ENCODE data around the gene PYGO1.
"Not testable (repeated sequence)": the region's sequence is repeated elsewhere in the genome, so short reads cannot be mapped to it uniquely, and the experiment has no call there.

PYGO1 gene

DNA sequence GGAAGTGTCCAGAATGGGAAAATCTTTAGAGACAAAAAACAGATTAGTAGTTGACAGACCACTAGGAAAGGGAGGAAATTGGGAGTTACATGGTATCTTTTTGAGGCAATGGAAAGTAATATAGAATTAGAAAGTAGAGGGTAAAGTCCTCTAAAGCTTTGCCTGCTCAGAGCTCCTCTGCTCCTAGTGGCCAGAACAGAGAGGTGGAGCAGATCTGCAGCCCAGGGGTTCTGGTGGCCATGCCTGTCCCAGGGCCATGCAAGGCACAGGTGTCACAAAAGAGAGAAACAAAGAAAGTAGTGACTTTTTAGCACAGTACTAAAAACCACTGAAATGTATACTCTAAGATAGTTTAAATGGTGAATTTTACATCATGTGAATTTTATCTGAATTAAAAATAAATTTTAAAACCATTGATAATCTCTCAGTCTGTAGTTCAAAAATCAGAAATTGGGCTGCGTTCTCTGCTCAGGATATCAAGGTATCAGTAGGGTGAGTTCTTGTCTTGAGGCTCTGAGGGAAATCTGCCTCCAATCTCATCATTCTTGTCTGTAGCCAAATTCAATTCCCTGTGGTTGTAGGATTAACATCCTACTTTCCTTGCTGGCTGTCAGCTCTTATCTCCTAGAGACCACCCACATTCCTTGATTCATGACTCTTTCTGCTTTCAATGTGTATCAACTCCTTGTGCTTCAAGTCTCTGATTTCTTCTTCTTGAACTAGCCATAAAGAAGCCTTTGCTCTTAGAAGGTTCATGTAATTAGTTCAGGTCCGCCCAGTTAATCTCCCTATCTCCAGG is 23.6 kb downstream of the PYGO1 start:
- DNase-seq (ENCODE audit: low read depth) = no peak

DNA sequence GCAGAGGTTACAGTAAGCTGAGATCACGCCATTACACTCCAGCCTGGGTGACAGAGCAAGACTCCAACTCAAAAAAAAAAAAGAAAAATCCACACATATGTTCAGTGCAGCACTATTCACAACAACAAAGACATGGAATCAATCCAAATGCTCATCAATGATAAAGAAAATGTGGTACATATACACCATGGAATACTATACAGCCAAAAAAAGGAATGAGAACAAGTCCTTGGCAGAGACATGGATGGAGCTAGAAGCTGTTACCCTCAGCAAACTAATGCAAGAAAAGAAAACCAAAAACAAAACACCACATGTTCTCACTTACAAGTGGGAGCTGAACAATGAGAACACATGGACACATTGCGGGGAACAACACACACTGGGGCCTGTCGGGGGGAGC is 25.5 kb downstream of the PYGO1 start:
- no peak for DNase-seq (ENCODE audit: low read depth)

DNA sequence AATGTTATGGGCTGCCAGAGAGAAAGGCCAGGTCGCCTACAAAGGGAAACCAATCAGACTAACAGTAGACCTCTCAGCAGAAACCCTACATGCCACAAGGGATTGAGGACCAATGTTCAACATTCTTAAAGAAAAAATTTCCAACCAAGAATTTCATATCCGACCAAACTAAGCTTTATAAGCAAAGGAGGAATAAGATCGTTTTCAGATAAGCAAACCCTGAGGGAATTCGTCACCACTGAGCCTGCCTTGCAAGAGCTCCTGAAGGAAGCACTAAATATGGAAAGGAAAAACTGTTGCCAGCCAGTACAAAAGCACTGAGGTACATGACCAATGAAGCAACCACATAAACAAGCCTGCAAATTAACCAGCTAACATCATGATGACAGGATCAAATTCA is 33.1 kb downstream of the PYGO1 start:
- no peak for DNase-seq (ENCODE audit: low read depth)

DNA sequence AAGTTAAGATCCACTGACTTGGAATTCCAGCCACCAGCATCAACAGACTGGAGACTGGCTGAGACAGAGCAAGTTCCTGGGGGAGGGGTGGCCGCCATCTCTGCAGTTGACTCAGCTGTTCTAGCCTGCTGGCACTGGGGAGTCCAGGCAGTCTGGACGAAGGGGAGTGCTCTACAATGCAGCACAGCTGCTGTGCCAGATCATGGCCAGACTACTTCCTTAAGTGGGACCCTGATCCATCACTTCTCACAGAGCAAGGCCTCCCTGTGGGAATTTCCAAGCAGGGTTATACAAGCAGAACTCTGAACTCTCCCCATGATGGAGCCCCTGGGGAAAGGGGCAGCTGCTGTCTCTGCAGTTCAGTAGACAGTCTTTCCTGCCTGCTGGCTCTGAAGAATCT is 35.2 kb downstream of the PYGO1 start:
- DNase-seq (ENCODE audit: low read depth) = no peak

DNA sequence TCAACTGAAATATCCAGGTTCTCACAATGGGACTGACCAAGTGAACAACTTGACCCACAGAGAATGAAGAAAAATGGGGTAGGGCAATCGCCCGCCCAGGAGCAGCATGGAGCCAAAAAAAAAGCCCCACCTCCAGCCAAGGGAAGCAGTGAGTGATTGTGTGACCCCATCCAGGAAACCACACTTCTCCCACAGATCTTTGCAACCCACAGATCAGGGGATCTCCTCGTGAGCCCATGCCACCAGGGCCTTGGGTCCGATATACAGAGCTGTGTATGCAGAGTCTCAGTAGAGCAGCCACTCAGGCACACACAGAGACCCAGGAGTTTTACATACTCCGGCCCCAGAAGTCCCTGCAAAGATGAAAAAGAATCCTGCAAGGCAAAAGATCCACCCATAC is 35.7 kb downstream of the PYGO1 start:
- DNase-seq (ENCODE audit: low read depth) = no peak

DNA sequence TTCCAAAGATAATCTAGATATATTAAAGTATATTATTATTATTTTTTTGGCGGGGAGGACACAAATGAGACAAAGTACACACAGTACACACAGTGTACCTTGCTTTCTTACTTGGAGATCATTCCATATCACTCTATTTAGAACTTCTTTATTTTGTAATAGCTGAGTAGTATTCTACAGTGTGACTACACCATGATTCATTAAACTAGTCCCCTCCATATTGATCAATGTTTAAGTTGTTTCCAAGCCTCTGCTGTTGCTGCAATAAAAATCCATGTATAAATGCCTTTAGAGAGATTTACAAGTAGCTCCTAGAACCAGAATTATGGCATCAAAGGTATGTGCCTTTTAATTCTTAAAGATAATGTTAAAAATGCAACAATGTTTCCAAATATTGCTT is 38.8 kb downstream of the PYGO1 start:
- no peak for DNase-seq (ENCODE audit: low read depth)

DNA sequence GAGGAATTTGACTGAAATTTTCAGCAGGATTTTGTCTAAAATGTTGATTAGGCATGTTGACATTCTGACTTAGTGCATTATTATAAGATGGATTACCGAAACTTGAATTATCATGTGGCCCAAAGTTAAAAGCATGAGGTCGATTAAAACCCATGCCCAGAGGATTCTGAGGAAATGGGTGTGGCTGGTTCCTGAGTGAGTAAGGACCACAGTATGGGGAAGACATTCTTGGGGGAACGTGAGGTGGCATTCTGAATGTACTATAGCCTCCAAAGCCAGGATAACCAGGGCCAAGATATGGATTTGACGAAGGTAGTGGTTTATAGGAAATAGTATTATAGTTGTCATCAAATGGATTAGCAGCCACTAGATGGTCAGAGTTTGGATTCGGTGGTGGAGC is 41.4 kb downstream of the PYGO1 start:
- DNase-seq (ENCODE audit: low read depth) = no peak

DNA sequence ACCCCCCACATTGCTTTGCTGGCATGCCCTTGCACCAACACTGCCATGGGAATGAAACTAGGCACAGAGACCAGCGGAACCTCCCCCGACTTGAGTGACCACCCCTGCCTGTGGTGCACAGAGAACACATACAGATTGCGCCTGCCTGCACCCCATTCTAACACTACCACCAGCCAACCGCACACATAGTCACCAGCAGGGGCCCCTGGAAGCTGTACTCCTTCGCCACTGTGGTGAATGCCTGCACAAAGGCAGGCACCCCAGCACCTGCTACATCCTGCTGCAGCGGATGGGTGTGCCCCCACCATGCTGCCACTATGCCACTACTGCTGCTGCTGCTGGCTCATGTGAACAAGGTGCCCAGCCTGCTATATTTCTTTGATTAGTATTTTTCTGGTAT is 52.7 kb downstream of the PYGO1 start:
- DNase-seq (ENCODE audit: low read depth) = no peak

DNA sequence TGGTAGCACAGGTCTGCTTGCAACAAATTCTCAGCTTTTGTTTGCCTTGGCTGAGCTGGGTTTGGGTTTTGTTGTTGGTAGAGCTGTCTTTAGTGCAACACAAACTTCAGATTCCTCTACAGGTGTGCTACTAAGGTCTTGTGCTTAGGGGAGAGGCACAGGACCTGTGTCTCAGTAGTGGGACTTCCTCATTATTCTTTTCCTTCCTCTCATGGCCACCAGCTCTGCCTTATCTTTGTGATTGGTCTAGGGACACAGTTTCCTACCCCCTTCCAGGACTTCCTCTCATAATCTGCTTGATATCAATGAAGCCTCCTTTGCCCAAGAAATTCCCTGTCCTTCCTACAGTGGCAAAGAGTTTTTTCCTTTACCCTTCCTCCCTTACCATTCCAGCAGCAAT is 55.2 kb downstream of the PYGO1 start:
- DNase-seq (ENCODE audit: low read depth) = no peak

DNA sequence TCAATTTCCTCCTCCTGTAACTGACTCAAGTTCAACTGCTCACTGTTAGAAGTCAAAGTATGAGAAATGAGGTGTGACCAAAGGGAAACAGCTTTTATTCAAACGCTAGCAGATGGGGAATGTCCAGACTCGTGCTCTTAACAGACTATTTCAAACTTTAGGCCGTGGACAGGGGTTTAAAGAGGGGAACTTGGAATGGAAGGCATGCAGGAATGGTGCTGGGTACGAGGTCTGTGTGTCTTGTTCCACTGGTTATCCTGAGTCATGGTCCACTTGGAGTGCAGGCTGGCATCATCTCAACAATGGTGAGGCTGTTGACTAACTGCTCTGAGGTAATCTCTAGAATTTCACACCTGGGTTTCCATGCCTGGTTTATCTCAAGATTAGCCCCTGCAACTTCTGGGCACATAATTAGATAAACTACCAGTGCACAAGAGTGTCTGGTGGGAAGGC is 57.3 kb downstream of the PYGO1 start:
- no peak for DNase-seq (ENCODE audit: low read depth)

DNA sequence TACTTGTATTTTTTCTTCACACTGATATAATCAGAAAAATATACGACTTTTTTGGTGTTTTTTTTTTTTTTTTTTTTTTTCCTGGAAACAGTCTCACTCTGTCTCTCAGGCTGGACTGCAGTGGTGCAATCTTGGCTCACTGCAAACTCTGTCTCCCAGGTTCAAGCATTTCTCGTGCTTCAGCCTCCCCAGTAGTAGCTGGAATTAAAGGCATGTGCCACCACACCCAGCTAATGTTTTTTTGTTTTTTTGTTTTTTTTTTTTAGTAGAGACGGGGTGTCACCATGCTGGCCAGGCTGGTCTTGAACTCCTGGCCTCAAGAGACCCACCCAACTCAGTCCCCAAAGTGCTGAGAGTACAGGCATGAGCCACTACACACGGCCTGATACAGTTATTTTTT is 59.3 kb downstream of the PYGO1 start:
- DNase-seq (ENCODE audit: low read depth) = no peak

DNA sequence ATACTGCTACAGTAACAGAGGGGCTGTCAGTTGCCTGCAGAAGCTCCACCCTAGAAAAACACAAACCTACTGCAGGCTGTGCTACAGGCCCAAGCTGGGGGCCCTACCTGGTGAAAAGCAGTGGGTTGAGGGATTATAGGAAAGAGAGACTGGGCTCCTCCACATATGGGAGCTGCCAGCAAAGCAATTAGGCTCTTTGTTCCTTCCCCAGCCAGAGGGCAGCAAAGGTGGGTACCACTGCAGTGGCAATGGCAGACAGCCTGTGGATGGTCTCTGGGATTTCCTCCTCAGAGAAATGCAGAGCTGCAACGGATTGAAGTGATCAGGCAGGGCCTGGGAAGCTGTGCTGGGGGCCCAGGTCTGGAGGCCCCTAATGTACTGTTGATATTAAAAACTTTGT is 61.0 kb downstream of the PYGO1 start:
- DNase-seq (ENCODE audit: low read depth) = no peak

DNA sequence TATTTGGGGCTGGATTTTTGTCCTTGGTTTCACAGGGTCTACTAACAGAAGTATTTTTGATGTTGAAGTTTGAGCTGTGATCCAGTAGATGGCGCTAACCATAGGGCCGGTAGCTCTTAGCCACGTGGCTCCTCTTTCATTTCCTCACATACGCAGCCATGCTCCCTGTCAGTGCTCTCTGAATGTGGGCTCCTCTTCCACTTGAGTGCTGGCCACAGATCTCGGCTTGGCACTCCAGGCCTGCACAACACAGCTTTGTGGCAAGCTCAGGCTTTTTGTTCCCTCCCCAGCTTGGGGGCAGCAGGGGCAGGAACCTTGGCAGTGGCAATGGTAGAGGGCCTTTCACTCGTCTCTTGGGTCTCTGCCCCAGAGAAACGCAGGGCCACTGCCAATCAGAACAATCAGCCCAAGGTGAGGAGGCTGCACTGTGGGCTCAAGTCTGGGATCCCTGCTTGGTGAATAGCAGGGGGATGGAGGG is 61.5 kb downstream of the PYGO1 start:
- DNase-seq (ENCODE audit: low read depth) = no peak

DNA sequence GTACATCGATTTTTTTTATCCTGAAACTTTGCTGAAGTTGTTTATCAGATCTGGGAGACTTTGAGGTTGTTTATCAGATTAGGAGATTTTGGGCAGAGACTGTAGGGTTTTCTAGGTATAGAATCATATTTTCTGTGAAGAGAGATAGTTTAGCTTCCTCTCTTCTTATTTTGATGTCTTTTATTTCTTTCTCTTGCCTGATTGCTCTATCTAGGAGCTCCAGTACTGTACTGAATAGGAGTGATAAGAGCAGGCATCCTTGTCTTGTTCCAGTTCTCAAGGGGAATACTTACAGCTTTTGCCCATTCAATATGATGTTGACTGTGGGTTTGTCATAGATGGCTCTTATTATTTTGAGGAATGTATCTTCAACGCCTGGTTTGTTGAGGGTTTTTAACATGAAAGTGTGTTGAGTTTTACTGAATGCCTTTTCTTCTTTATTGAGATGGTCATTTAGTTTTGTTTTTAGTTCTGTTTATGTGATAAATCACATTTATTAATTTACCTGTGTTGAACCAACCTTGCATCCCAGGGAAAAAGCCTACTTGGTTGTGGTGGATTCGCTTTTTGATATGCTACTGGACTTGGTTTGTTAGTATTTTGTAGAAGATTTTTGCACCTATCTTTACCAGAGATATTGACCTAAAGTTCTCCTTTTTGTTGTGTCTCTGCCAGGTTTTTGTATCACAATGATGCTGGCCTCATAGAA is 65.2 kb downstream of the PYGO1 start:
- DNase-seq (ENCODE audit: low read depth) = no peak

DNA sequence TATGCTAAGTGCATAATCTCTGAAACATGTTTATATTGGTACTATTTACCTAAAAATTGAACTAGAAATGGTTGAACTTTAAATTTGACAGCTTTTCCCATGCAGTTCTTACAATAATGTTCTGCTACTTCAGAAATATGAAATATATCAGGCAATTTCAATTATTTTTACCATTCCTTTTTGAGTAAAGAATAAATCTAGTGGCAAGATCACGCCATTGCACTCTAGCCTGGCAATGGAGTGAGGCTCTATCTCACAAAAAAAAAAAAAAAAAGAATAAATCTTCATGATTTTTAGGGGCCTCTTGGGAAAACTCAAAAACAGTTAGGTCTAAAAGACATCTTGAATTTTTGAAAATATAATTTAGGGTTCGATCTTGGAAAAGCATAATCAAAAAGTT is 69.5 kb downstream of the PYGO1 start:
- no peak for DNase-seq (ENCODE audit: low read depth)

DNA sequence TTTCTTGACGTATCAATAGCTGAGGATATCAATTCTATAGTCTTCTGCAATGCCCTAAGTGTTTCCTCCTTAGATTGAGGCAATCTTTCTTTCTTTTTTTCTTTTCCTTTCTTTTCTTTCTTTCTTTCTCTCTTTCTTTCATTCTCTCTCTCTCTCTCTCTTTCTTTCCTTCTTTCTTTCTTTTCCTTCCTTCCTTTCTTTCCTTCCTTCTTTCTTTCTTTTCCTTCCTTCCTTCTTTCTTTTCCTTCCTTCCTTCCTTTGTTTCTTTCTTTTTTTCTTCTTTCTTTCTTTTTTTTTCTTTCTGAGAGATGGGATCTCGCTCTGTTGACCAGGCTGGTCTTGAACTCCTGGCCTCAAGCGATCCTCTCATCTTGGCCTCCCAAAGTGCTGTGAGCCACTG is 70.1 kb downstream of the PYGO1 start:
- no peak for DNase-seq (ENCODE audit: low read depth)

DNA sequence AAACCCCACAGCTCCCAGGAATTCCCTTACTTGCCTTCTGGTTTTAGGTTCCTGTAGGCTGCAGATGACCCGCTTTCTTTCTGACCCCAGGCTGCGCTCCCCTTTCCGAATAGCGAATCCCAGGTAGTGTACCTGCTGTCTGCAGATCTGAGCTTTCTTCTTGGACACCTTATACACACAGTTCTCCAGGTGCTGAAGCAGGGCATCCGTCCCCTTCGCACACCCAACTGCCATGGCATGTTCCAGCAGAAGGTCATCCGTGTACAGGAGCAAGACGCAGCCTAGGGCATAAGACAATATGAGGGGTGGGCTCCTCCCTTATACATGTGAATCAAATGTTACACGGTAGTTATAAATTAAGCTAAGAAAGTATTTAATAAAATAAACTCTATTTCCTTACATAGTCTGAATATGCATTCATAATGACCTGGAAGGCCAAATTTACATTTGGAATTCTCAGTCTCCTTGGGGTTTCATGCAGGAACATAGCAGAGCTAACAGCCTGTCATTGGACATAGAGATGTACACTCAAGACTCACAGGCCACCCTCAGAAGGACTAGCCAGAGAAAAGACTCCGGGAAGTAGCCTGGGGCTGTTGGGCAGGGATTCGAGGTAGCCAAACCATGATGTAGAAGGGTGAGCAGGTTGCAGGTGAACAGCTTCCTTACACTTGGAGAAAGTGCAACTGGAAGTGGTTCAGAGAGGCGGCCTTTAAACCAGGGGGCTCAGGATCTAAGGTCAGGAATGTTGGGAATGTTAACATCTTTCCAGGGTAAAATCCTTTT is 72.0 kb downstream of the PYGO1 start:
- no peak for DNase-seq (ENCODE audit: low read depth)

DNA sequence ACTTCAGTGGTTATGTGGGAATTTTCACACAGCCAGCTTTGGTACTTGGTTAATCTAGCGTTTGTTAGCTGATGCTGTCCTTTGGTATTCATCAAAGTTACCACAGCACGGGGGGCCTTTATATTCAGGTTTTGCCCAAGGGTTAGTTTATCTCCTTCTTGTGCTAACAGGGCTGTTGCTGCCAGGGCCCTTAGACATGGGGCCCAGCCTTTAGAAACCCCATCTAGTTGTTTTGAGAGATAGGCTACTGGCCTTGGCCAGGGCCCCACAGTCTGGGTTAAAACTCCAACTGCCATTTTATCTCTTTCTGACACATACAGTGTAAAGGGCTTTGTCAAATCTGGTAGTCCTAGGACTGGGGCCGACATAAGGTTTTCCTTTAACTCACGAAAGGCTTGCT is 72.7 kb downstream of the PYGO1 start:
- DNase-seq (ENCODE audit: low read depth) = no peak

DNA sequence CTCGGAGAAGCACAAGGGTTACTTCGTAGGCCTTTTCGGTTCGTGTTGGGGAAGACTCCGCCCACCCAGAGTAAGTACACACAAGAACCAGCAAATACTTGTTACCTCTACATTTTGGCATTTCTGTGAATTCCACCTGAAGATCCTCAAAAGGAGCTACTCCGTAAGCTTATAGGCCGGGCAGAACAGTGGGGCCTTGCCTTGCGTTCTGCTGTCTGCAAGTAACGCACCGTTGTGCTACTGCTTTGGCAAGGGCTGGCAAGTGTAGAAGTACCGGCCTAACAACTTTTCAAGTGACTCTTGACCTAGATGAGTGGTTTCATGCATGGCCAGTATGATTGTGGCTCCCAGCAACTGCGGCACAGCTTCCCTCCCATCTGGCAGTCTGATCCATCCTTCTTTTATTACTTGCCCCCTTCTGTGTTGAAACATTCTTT is 73.7 kb downstream of the PYGO1 start:
- DNase-seq (ENCODE audit: low read depth) = no peak

DNA sequence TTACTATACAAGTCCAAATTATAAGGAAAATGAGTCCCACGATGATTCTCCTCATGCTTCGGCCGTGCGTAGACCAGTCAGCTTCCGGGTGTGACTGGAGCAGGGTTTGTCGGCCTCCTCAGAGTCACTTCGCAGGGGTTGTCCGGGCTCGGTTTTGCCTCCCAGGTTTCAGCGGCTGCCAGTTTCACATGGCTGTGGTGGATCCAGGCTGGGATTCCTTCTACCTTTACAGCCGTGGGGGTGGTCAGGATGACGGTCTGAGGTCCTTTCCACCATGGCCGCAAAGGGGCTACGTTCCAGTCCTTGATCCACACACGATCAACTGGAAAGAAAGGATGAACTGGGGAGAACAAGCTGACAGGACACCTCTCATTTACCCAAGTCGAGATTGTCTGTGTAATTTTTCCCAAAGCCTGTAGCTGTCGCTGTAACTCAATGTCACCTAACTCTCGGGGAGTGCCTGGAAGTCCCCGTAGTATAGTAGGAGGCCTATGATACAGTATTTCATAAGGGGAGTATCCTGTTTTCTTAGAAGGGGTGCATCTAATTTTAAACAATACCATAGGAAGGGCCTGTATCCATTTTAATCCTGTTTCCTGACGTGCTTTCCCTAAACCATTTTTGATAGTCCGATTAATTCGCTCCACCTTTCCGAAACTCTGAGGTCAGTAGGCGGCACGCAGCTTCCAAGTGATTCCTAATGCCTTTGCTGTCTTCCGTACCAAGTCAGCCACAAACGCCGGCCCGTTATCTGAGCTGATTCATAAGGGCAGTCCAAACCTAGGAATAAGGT is 74.3 kb downstream of the PYGO1 start:
- DNase-seq (ENCODE audit: low read depth) = not testable (repeated sequence)

DNA sequence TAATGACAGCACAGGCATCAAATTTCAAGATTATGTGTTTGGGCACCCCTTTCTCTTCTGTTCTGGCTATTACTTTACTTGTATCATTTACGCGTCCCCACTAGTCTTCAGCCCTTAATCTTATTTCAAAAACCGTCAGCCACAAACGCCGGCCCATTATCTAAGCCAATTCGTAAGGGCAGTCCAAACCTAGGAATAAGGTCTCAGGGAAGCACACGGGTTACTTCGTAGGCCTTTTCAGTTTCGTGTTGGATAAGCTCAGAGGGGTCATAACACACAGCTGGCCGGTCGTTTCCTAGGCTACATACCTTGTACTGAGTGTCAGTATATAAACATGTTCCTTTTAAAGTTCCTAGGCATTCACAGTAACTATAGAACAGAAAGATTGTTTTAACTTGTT is 75.0 kb downstream of the PYGO1 start:
- no peak for DNase-seq (ENCODE audit: low read depth)

DNA sequence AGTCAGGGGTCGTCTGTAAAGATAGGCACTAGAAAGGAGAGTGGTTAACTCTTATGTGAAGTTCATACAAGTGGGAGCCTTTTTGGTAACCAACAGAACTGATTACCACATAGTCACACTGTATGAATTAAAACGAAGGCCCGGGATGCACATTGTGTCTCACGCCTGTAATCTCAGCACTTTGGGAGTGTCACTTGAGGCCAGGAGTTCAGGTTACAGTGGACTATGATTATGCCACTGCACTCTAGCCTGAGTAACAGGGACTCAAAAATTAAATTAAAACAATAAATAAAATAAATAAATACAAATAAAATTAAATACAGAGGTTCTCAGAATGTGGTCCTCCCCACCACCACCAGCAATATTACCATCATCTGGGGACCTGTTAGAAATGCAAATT is 80.6 kb downstream of the PYGO1 start:
- DNase-seq (ENCODE audit: low read depth) = no peak
